ENCODE data around the gene GSE1. TPM values are rescaled to one million over a fixed set of nuclear protein-coding genes. Genes with fewer than 3 reads are reported as not detected.

The GSE1 gene
- total and polyA plus RNA-seq, 2 donors from 2014 or later = 9.5 to 92.8 TPM

GRCh38 chr16:85594273-85594977 lies 18.7 kb upstream of the GSE1 start:
- TF ChIP-seq, protein P1, sequence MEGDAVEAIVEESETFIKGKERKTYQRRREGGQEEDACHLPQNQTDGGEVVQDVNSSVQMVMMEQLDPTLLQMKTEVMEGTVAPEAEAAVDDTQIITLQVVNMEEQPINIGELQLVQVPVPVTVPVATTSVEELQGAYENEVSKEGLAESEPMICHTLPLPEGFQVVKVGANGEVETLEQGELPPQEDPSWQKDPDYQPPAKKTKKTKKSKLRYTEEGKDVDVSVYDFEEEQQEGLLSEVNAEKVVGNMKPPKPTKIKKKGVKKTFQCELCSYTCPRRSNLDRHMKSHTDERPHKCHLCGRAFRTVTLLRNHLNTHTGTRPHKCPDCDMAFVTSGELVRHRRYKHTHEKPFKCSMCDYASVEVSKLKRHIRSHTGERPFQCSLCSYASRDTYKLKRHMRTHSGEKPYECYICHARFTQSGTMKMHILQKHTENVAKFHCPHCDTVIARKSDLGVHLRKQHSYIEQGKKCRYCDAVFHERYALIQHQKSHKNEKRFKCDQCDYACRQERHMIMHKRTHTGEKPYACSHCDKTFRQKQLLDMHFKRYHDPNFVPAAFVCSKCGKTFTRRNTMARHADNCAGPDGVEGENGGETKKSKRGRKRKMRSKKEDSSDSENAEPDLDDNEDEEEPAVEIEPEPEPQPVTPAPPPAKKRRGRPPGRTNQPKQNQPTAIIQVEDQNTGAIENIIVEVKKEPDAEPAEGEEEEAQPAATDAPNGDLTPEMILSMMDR (IDR thresholded peaks at IDR 0.05; ENCODE audit: borderline replicate concordance, extremely low read depth, insufficient read depth) = no peak
- intact Hi-C loops (cut with DNase I) = no loop called here
- no peak overlapping the region for H3K4me3 ChIP-seq (ENCODE audit: low read length in 3 of 3)
- no peaks in the 10 kb centered on the region for H3K9me3 ChIP-seq (ENCODE audit: control insufficient read depth in 2 of 3, insufficient read depth in 1 of 3, low read length in 3 of 3)
- H3K4me1 ChIP-seq (ENCODE audit: control insufficient read depth in 2 of 3, insufficient read depth in 2 of 3, low read depth in 1 of 3, low read length in 3 of 3) = peaks cover 0 to 6% (median 3%) of the 10 kb centered on the region in 3 donors
- H3K36me3 ChIP-seq (ENCODE audit: control insufficient read depth in 2 of 3, insufficient read depth in 3 of 3, low read length in 3 of 3) = no peaks in the 10 kb centered on the region
- DNase-seq (no peak), FAIRE-seq (no peak)
- no peak overlapping the region for H3K9ac ChIP-seq (ENCODE audit: low read length in 3 of 3)
- no peak overlapping the region for H3K27ac ChIP-seq (ENCODE audit: low read depth in 2 of 2, low read length in 2 of 2)
- H3K27me3 ChIP-seq (ENCODE audit: control insufficient read depth, insufficient read depth, low read length) = no peaks in the 10 kb centered on the region

- no peak overlapping the region for H3K27ac ChIP-seq (ENCODE audit: low read depth in 2 of 2, low read length in 2 of 2)
- H3K9ac ChIP-seq (ENCODE audit: low read length in 3 of 3) = no peak overlapping the region
- H3K36me3 ChIP-seq (ENCODE audit: control insufficient read depth in 2 of 3, insufficient read depth in 3 of 3, low read length in 3 of 3) = no peaks in the 10 kb centered on the region
- TF ChIP-seq, protein P1 (IDR thresholded peaks at IDR 0.05; ENCODE audit: borderline replicate concordance, extremely low read depth, insufficient read depth) = no peak
- no peak for FAIRE-seq
- H3K4me3 ChIP-seq (ENCODE audit: low read length in 3 of 3) = no peak overlapping the region
- intact Hi-C loops (cut with DNase I) = no loop called here
- no peaks in the 10 kb centered on the region for H3K27me3 ChIP-seq (ENCODE audit: control insufficient read depth, insufficient read depth, low read length)
- peaks cover 0 to 6% (median 3%) of the 10 kb centered on the region in 3 donors for H3K4me1 ChIP-seq (ENCODE audit: control insufficient read depth in 2 of 3, insufficient read depth in 2 of 3, low read depth in 1 of 3, low read length in 3 of 3)
- no peak for DNase-seq
- H3K9me3 ChIP-seq (ENCODE audit: control insufficient read depth in 2 of 3, insufficient read depth in 1 of 3, low read length in 3 of 3) = no peaks in the 10 kb centered on the region
Observed at GRCh38 chr16:85594978-85595661, 18.0 kb upstream of the GSE1 start.

GRCh38 chr16:85595812-85596502 lies 17.2 kb upstream of the GSE1 start:
- no peak for FAIRE-seq
- Histone ChIP-seq H3K27me3 (ENCODE audit: control insufficient read depth, insufficient read depth, low read length) (no peaks in the 10 kb centered on the region), H3K9ac (ENCODE audit: low read length in 3 of 3) (no peak overlapping the region), H3K27ac (ENCODE audit: low read depth in 2 of 2, low read length in 2 of 2) (no peak overlapping the region), H3K4me1 (ENCODE audit: control insufficient read depth in 2 of 3, insufficient read depth in 2 of 3, low read depth in 1 of 3, low read length in 3 of 3) (peaks cover 0 to 6% (median 3%) of the 10 kb centered on the region in 3 donors), H3K4me3 (ENCODE audit: low read length in 3 of 3) (no peak overlapping the region), H3K36me3 (ENCODE audit: control insufficient read depth in 2 of 3, insufficient read depth in 3 of 3, low read length in 3 of 3) (no peaks in the 10 kb centered on the region), H3K9me3 (ENCODE audit: control insufficient read depth in 2 of 3, insufficient read depth in 1 of 3, low read length in 3 of 3) (no peaks in the 10 kb centered on the region)
- DNase-seq = no peak
- intact Hi-C loops (cut with DNase I) = no loop called here
- TF ChIP-seq, protein P1 (IDR thresholded peaks at IDR 0.05; ENCODE audit: borderline replicate concordance, extremely low read depth, insufficient read depth) = no peak

Measured in kidney (tissue), 14 donors.